Coronary artery (tissue), 2 donors: ENCODE results near the gene TBC1D32.

Source experiments
- DNase-seq: peaks from one replicate; pipeline ENCODE4 v3.0.0-alpha.2; 2017; ENCODE audit warnings: low spot score
- H3K27ac ChIP-seq, 2 donors: fragments of 200-600 bp; sonication (generic); one replicate each; pipeline ENCODE4 v1.5.1; 2016 to 2019
- H3K4me3 ChIP-seq: fragments of 200-600 bp; sonication (generic); 2 replicates; pipeline ENCODE4 v1.5.1; 2016; ENCODE audit warnings: mild to moderate bottlenecking, moderate library complexity
- CTCF ChIP-seq: fragments of 200-600 bp; sonication (generic); IDR thresholded peaks from one replicate; pipeline ENCODE4 v1.5.1; 2019; ENCODE audit warnings: antibody characterized with exemption

TBC1D32 gene

DNA sequence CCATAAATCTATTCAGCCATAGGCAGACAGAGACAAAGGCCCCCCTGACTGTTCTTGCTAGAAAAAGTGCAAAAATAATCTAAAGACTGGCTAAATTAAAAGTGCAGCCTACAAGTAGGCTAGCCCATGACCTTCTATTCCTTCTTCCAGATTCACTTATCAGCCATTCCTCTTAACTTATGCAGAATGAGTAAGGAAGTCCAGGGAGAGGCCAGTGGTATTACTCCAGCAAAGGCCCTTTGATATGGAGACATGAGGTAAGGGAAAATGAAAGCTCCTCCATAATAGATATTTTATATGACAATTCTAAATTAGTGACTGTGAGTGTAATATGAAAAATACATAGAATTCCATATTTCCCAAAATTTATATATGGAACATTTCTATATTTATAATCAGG, 199.4 kb downstream of the TBC1D32 start:
- H3K27ac ChIP-seq, result no peak overlapping the region
- DNase-seq, result no peak
- no peak for TF ChIP-seq CTCF
- H3K4me3 ChIP-seq, result no peak overlapping the region

- no peak for TF ChIP-seq CTCF
- H3K4me3 ChIP-seq, result no peak overlapping the region
- no peak for DNase-seq
- H3K27ac ChIP-seq, result no peak overlapping the region
These were observed 209.7 kb downstream of the TBC1D32 start for GRCh38 chr6:121124600-121124999.

DNA sequence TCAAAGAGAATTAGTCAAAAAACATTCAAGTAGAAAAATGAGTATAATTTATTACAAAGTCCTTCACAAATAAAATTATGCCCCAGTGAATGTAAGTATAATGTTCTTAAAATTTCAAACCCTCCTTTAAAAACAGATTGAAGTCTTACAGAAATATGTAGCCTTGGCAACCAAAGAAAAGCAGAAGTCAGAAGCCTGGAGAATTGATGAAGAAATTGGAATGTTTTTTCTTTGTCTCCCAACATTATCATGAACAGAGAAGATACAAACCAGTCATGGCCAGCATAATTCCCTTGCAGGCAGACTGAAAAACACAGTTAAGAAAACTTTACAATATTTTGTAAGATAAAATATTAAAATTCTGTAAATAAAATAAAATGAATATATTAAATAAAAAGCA, 221.9 kb downstream of the TBC1D32 start:
- H3K4me3 ChIP-seq, result no peak overlapping the region
- no peak for TF ChIP-seq CTCF
- no peak for DNase-seq
- H3K27ac ChIP-seq, result no peak overlapping the region

DNA sequence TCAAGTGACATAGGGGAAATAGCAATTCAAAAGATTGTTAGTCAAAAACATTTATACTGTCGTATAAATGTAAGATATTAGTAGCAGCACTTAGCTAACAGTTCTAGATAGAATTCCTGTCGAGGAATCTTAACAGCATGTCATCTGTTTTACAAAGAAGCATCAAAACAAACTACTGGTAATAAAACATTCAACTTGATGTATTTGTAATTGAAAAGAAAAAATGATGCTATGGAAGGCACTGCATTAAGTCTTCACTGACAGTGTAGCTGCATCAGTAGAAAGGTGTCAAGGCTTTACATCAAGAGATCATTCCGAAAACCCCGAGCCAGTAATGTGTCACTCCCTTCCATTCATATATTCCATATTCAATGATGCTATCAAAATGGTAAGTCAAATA, 223.5 kb downstream of the TBC1D32 start:
- TF ChIP-seq CTCF, result no peak

DNA sequence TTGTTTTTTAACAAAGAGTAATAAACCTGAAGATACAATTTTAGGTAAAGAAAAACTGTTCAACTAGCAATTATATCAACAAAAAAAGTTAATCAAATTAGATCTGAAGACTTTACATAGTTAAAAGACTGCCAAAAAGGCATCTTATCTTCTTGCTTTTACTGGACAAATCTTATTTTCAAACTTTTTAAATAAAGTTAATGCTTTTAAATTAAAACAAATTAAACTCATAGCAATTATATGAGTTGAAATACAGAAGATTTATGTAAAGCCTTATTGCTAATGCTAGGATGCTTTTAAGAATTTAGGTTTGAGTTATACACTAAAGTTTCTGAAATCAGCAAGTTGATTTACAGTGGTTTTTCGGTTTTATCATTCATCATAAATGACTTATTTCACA, 227.3 kb downstream of the TBC1D32 start:
- TF ChIP-seq CTCF, result no peak

More for the DNA sequence above, 223.5 kb downstream of the TBC1D32 start:
- no peak overlapping the region for H3K27ac ChIP-seq
- H3K4me3 ChIP-seq, result no peak overlapping the region
- DNase-seq, result no peak

GRCh38 chr6:121105461-121105860, 228.8 kb downstream of the TBC1D32 start:
- no peak for TF ChIP-seq CTCF
- Histone ChIP-seq H3K4me3 (no peak overlapping the region), H3K27ac (no peak overlapping the region)
- DNase-seq, result no peak

More for the DNA sequence above, 227.3 kb downstream of the TBC1D32 start:
- Histone ChIP-seq H3K4me3 (no peak overlapping the region), H3K27ac (no peak overlapping the region)
- no peak for DNase-seq

- H3K4me3 ChIP-seq, result no peak overlapping the region
- no peak overlapping the region for H3K27ac ChIP-seq
- no peak for DNase-seq
- TF ChIP-seq CTCF, result no peak
These were observed 240.4 kb downstream of the TBC1D32 start for GRCh38 chr6:121093928-121094327.
